Measurements from ENCODE around the gene SLC48A1.

GRCh38 chr12:47819138-47819895 is 46.3 kb downstream of the SLC48A1 start:
- TF ChIP-seq CTCF (IDR thresholded peaks at IDR 0.05): peak in 2 of 6 experiments; percentile 16 to 21
- peak in 2 of 4 donors; percentile 20 to 52 for TF ChIP-seq POLR2A (IDR thresholded peaks at IDR 0.05)
